HAP-1 (cell line): ENCODE measurements around the gene SWAP70.

Experiments
- DNase-seq, 2 experiments: peaks; one replicate each; pipeline ENCODE4 v3.0.0-alpha.2; 2016 to 2020; ENCODE audit warnings: low spot score in 2 of 2
- H3K27me3 ChIP-seq: fragments of 250-450 bp; sonication (Bioruptor Pico); 2 replicates; pipeline ENCODE4 v1.5.1; 2020; ENCODE audit warnings: low read depth, mild to moderate bottlenecking, moderate library complexity
- H3K36me3 ChIP-seq: fragments of 250-450 bp; sonication (Bioruptor Pico); replicated peaks from 2 replicates; pipeline ENCODE4 v1.5.1; 2020; ENCODE audit warnings: mild to moderate bottlenecking
- H3K4me1 ChIP-seq: fragments of 250-450 bp; sonication (Bioruptor Pico); 2 replicates; pipeline ENCODE4 v1.5.1; 2020; ENCODE audit warnings: mild to moderate bottlenecking
- H3K4me3 ChIP-seq: fragments of 250-450 bp; sonication (Bioruptor Pico); 2 replicates; pipeline ENCODE4 v1.5.1; 2020; ENCODE audit warnings: mild to moderate bottlenecking, moderate library complexity
- H3K9me3 ChIP-seq: fragments of 250-450 bp; sonication (Bioruptor Pico); 2 replicates; pipeline ENCODE4 v1.5.1; 2020; ENCODE audit warnings: mild to moderate bottlenecking, moderate library complexity
- in situ Hi-C: fragments of 300-500 bp; cut with MboI; formaldehyde crosslinking; loops from 3 replicates; pipeline ENCODE4 v1.14.3; 2020; ENCODE audit warnings: low sequenced_read_pairs, inconsistent platforms, mixed read lengths

SWAP70 gene

GRCh38 chr11:9710223-9710622 lies 46.3 kb downstream of the SWAP70 start:
- no peaks in the 10 kb centered on the region for H3K9me3 ChIP-seq
- H3K4me3 ChIP-seq: no peak overlapping the region
- no peaks in the 10 kb centered on the region; the same call in 1 of the 2 replicates for H3K36me3 ChIP-seq
- in situ Hi-C loops: no loop called here
- H3K27me3 ChIP-seq: no peaks in the 10 kb centered on the region
- peaks cover 8% of the 10 kb centered on the region; the same call in 1 of the 2 replicates for H3K4me1 ChIP-seq
- no peak for DNase-seq

DNA sequence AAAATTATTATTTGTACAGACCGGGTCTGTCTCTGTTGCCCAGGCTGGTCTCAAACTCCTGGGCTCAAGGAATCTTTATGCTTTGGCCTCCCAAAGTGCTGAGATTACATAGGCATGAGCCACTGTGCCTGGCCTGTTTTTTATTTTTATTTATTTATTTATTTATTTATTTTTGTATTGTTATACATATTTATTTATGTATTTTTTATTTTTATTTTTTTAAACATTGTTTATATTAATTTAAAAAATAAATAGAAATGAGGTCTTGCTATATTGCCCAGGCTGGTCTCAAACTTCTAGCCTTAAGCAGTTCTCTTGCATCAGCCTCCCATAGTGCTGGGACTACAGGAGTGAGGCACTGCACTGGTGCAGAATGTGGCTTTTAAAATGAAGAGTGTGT lies 47.0 kb downstream of the SWAP70 start:
- Histone ChIP-seq H3K27me3 (no peaks in the 10 kb centered on the region), H3K4me1 (peaks cover 8% of the 10 kb centered on the region; the same call in 1 of the 2 replicates), H3K36me3 (no peaks in the 10 kb centered on the region; the same call in 1 of the 2 replicates), H3K4me3 (no peak overlapping the region), H3K9me3 (no peaks in the 10 kb centered on the region)
- in situ Hi-C loops: no loop called here
- DNase-seq: no peak

DNA sequence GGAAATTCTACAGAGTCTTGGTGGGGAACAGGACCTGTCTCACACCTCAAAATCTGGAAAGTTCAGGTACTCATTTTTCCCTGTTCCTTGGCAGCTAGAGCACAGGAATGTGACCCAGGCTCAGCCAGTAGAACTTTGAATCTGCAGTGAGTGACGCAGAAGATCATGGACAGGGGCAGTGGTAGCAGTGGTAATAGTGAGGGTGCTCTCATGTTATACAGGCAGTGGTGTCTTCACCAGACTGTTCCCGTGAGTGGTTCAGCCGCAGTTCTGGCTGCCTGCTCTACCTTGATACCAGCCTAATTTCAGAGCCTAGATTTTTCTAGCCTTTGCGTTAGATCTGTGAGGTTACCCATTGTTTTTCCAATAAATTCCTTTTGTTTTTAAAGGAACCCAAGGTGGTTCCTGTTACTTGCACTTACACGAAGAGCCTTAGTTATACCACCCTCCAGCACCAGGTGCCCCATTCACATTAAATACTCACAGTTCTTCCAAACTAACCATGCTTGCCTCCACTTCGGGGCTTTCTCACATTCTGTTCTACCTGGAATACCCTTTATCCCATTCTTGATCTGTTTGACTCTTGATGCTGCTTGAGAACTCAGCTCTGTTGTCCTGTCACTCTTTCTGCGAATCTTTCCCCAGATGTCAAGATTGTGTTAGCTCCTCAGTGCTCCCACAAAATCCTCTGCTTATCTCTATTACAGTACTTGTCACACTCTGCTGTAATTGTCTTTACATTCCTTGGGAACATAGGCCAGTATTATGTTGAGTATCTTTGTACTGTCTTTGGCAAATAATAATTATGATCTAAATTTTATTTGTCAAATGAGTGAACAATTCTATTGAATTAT lies 47.8 kb downstream of the SWAP70 start:
- no peak for DNase-seq
- Histone ChIP-seq H3K36me3 (peaks cover 2% of the 10 kb centered on the region; the same call in 1 of the 2 replicates), H3K4me1 (peaks cover 8% of the 10 kb centered on the region; the same call in 1 of the 2 replicates), H3K9me3 (no peaks in the 10 kb centered on the region), H3K4me3 (no peak overlapping the region), H3K27me3 (no peaks in the 10 kb centered on the region)
- in situ Hi-C loops: no loop called here

- Histone ChIP-seq H3K27me3 (no peaks in the 10 kb centered on the region), H3K36me3 (peaks cover 2% of the 10 kb centered on the region; the same call in 1 of the 2 replicates), H3K9me3 (no peaks in the 10 kb centered on the region), H3K4me3 (no peak overlapping the region), H3K4me1 (peaks cover 19% of the 10 kb centered on the region)
- DNase-seq: no peak
- in situ Hi-C loops: no loop called here
Observed at GRCh38 chr11:9714272-9714940, 50.5 kb downstream of the SWAP70 start.

- no peak overlapping the region for H3K4me3 ChIP-seq
- H3K4me1 ChIP-seq: peaks cover 13% of the 10 kb centered on the region
- H3K9me3 ChIP-seq: no peaks in the 10 kb centered on the region
- in situ Hi-C loops: no loop called here
- no peak for DNase-seq
- H3K27me3 ChIP-seq: no peaks in the 10 kb centered on the region
- peaks cover 2% of the 10 kb centered on the region; the same call in 1 of the 2 replicates for H3K36me3 ChIP-seq
Observed at GRCh38 chr11:9716275-9717039, 52.6 kb downstream of the SWAP70 start.

GRCh38 chr11:9717040-9717357 lies 53.1 kb downstream of the SWAP70 start:
- in situ Hi-C loops: no loop called here
- peaks cover 13% of the 10 kb centered on the region for H3K4me1 ChIP-seq
- no peaks in the 10 kb centered on the region for H3K9me3 ChIP-seq
- no peak overlapping the region for H3K4me3 ChIP-seq
- peaks cover 2% of the 10 kb centered on the region; the same call in 1 of the 2 replicates for H3K36me3 ChIP-seq
- no peaks in the 10 kb centered on the region for H3K27me3 ChIP-seq
- no peak for DNase-seq

DNA sequence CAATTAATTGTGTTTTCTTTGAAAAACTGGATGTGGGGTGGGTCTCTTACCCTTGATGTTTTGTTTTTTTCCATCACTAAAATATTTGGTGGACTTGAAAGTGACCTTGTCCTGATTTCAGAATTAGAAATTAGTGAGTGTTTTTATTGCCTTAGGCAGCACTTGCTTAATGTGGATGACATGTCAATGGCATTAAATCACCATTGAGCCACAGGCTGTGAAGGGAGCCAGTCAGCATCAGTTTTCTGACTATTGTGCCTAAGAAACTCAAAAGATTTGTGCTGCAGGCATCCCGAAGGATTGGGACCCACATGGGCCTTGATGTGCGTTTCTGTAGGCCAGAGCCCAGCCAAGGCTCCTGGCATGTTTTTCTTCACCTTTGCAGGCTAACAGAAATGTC lies 53.8 kb downstream of the SWAP70 start:
- peak; percentile 30 to 47 for DNase-seq
- Histone ChIP-seq H3K9me3 (no peaks in the 10 kb centered on the region), H3K4me3 (no peak overlapping the region), H3K4me1 (peaks cover 13% of the 10 kb centered on the region), H3K36me3 (peaks cover 2% of the 10 kb centered on the region; the same call in 1 of the 2 replicates), H3K27me3 (no peaks in the 10 kb centered on the region)
- in situ Hi-C loops: no loop called here

GRCh38 chr11:9718147-9718546 lies 54.3 kb downstream of the SWAP70 start:
- Histone ChIP-seq H3K36me3 (peaks cover 2% of the 10 kb centered on the region; the same call in 1 of the 2 replicates), H3K4me1 (peaks cover 13% of the 10 kb centered on the region), H3K27me3 (no peaks in the 10 kb centered on the region), H3K4me3 (no peak overlapping the region), H3K9me3 (no peaks in the 10 kb centered on the region)
- in situ Hi-C loops: no loop called here
- peak in 1 of 2 experiments; percentile 24 for DNase-seq

DNA sequence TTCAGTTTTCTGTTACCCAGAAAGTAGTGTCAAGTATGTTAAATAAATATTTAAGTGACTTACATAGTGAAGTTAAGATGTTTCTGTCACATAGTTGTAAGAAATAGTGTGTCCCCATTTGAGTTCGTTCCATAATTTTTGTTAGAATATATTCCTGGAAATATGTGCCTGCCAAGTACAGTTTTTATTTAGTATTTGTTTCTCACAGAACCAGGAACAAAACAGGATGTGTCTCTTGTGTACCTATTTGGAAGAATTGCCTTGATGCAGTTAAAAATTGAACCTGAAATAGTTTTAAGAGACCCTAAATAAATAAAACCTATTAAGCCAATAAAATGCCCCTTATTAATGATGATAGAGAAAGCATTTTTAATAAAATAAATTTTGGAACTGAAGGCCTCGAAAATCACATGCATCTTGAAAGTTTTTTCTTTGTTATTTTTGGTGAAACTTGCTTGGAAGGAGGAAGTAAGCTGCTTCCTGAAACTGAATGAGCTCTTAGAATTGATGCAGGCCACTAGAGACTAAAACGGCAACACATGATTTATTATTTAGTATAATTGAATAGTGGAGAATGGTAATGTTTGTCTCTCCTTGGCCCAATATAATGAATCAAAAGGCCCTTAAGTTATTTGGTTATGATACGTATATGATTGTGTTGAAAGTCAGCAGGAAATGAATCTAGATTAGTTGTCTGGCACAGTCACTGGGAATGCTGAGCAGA lies 55.9 kb downstream of the SWAP70 start:
- no peak for DNase-seq
- 0 out of 2 replicates have a peak, but pooled peaks cover 2% of the 10 kb centered on the region for H3K36me3 ChIP-seq
- no peaks in the 10 kb centered on the region for H3K27me3 ChIP-seq
- peaks cover 13% of the 10 kb centered on the region for H3K4me1 ChIP-seq
- in situ Hi-C loops: no loop called here
- H3K4me3 ChIP-seq: no peak overlapping the region
- no peaks in the 10 kb centered on the region for H3K9me3 ChIP-seq

DNA sequence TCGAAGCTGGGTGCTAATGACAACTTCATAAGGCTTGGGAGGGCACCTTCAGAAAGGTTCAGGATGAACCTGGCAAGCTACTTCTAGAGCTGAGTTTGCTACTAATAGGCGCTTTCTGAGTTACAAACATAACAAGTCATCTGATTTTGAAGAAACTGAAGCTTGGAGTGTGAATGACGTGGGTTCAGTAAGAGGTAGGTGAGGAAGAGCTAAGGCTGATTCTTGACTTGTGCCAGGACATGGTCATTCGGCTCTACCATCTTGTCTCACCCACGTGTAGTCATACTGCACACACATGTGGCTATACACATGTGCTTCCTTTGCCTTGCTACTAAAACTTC lies 56.4 kb downstream of the SWAP70 start:
- no peaks in the 10 kb centered on the region for H3K9me3 ChIP-seq
- in situ Hi-C loops: no loop called here
- DNase-seq: no peak
- H3K36me3 ChIP-seq: 0 out of 2 replicates have a peak, but pooled peaks cover 2% of the 10 kb centered on the region
- peaks cover 13% of the 10 kb centered on the region for H3K4me1 ChIP-seq
- H3K4me3 ChIP-seq: no peak overlapping the region
- H3K27me3 ChIP-seq: no peaks in the 10 kb centered on the region

DNA sequence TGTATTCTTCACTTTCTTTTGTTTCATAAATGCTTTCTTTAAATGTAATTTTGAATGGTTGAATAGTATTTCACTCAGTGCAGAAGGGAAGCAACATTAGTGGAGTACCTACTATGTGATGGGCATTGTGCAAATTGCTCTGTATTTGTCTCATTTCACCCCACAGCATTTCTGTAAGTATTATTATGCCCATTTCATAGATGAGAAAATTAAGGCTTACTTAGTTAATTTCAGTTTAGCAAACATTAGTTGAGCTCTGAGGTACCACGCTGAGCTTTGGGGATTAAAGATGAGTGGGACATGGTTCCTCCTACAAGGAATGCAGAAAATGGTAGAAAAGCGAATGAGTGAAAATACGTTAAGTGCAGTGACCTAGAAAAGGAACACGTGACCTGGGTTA lies 58.1 kb downstream of the SWAP70 start:
- H3K9me3 ChIP-seq: no peaks in the 10 kb centered on the region
- in situ Hi-C loops: no loop called here
- no peak for DNase-seq
- H3K4me1 ChIP-seq: peaks cover 13% of the 10 kb centered on the region
- no peaks in the 10 kb centered on the region for H3K36me3 ChIP-seq
- H3K4me3 ChIP-seq: no peak overlapping the region
- no peaks in the 10 kb centered on the region for H3K27me3 ChIP-seq

DNA sequence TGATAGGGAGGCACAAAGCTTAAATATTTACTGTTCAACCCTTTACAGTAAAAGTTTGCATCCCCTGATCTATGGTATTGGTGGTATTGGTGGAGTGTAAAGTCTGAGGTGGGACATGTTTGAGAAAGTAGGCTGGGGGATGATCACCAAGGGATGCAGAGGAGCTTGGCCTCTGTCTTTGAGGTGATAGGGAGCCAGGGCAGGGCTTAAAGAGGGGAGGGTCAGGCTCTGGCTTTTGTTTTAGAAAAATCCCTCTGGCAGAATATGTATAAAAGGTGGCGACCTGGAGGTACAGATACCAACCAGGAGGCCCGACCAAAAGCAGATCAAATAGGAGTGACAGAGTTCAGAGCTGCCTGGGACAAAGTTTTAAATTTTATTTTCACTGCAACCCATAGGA lies 59.0 kb downstream of the SWAP70 start:
- peaks cover 4% of the 10 kb centered on the region; the same call in 1 of the 2 replicates for H3K36me3 ChIP-seq
- in situ Hi-C loops: no loop called here
- no peaks in the 10 kb centered on the region for H3K27me3 ChIP-seq
- H3K9me3 ChIP-seq: no peaks in the 10 kb centered on the region
- H3K4me3 ChIP-seq: no peak overlapping the region
- H3K4me1 ChIP-seq: peaks cover 4% of the 10 kb centered on the region
- no peak for DNase-seq

GRCh38 chr11:9726321-9727022 lies 62.6 kb downstream of the SWAP70 start:
- Histone ChIP-seq H3K27me3 (no peaks in the 10 kb centered on the region), H3K4me1 (no peaks in the 10 kb centered on the region), H3K9me3 (no peaks in the 10 kb centered on the region), H3K4me3 (no peak overlapping the region), H3K36me3 (peaks cover 15% of the 10 kb centered on the region)
- in situ Hi-C loops: no loop called here
- DNase-seq: no peak
